Right lobe of liver (tissue), 4 donors: ENCODE data around the gene P3H2.

Experiments
- CTCF ChIP-seq, 4 donors: fragments of 200-600 bp in 3 of 4; fragments of 450-650 bp in 1 of 4; IDR thresholded peaks; one replicate each; pipeline versions ENCODE4 v1.5.1 to v1.8.0; 2016 to 2022; ENCODE audit warnings: antibody characterized with exemption in 4 of 4, mild to moderate bottlenecking in 2 of 4
- POLR2A ChIP-seq: fragments of 450-650 bp; IDR thresholded peaks from one replicate; pipeline ENCODE4 v1.6.1; 2017; ENCODE audit warnings: antibody characterized with exemption, mild to moderate bottlenecking
- donor health status: DM: no; HTN: no; CAD: no.
- donor health status: DM: no; HTN: no; CAD: no.
- donor health status: DM: no; HTN: yes; CAD: no.

DNA sequence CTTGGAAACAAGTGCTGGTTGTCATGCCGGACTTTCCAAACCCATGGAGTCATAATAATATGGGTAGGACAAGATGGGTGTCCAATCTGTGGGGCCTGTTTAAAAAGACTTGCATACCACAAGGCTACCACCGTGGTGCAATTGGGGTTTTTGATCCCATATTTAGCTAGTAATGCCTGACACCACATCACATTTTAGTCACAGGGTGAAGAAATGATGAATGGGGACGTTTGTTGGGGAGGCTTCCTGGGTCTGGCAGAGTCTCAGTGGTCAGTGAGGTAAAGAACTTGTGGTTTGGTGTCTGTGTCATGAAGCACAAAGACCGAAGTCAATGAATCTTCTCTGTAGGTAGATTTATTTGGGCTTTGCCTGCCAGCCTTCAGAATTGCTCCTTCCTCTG is 31.0 kb downstream of the P3H2 start:
- TF ChIP-seq CTCF (IDR thresholded peaks at IDR 0.05) (no peak), POLR2A (no peak)
